ENCODE data around the gene NOL4L. TPM values are rescaled to one million over a fixed set of nuclear protein-coding genes. Genes with fewer than 3 reads are reported as not detected.

NOL4L gene
- total RNA-seq, 1 experiment from 2014 or later = 31.7 TPM

DNA sequence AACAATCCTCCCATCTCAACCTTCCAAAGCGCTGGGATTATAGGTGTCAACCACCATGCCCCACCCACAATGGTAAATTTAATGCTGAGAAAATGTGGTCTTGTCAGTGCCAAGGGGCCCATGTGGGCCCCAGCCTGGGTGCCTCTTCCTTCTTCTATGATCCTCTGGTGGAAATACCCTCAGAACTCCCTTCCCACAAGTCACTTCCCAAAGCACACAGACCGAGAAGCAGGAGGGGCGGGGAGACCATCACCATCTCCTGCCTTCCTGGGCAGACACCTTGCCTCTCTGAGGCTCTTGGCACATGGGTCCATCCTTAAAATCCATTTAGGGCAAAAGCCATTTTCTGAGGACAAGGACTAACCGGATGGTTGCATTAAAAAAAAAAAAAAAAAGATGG, 59.0 kb downstream of the NOL4L start:
- DNase-seq = no peak
- Histone ChIP-seq H3K4me1 (ENCODE audit: insufficient read depth, low read length) (no peaks in the 10 kb centered on the region), H2BK5ac (ENCODE audit: insufficient read length, low read length) (no peak overlapping the region), H2BK120ac (ENCODE audit: low read depth, low read length, poor library complexity, severe bottlenecking) (no peak overlapping the region), H2BK15ac (ENCODE audit: low read depth, low read length) (no peak overlapping the region), H3K23ac (ENCODE audit: insufficient read length, low read depth, low read length) (no peak overlapping the region), H2AK5ac (ENCODE audit: insufficient read length, low read length) (no peak overlapping the region), H2BK20ac (ENCODE audit: low read depth, low read length, poor library complexity, severe bottlenecking) (no peak overlapping the region), H3K23me2 (ENCODE audit: insufficient read length, low read depth, low read length, poor library complexity, severe bottlenecking) (no peaks in the 10 kb centered on the region), H3T11ph (ENCODE audit: low read length) (no peak overlapping the region), H4K91ac (ENCODE audit: insufficient read length, low read depth, low read length) (no peak overlapping the region), H3K79me1 (ENCODE audit: insufficient read depth, low read depth, low read length, poor library complexity, severe bottlenecking) (no peaks in the 10 kb centered on the region), H3K27ac (ENCODE audit: insufficient read length, low read depth, low read length) (no peak overlapping the region), H3K9me3 (ENCODE audit: control insufficient read depth, low read depth, low read length) (no peaks in the 10 kb centered on the region), H3K27me3 (ENCODE audit: insufficient read depth, low read length) (no peaks in the 10 kb centered on the region), H4K20me1 (ENCODE audit: control insufficient read depth, insufficient read depth, insufficient read length) (no peaks in the 10 kb centered on the region), H3K4me2 (ENCODE audit: insufficient read depth, insufficient read length, low read length) (no peak overlapping the region), H4K8ac (replicated peaks; ENCODE audit: insufficient read length, low read depth, low read length) (no peak overlapping the region), H2AFZ (ENCODE audit: low read length) (no peak overlapping the region), H3K14ac (ENCODE audit: insufficient read depth, low read length) (no peak overlapping the region), H4K5ac (ENCODE audit: insufficient read length, low read depth, low read length) (no peak overlapping the region), H3K79me2 (ENCODE audit: insufficient read depth, low read length) (no peaks in the 10 kb centered on the region), H2BK12ac (ENCODE audit: insufficient read length, low read depth, low read length) (no peak overlapping the region), H3K9ac (ENCODE audit: extremely low read depth, insufficient read length, low read length) (no peak overlapping the region), H3K4ac (ENCODE audit: low read depth, low read length) (no peak overlapping the region), H3K56ac (ENCODE audit: insufficient read length, low read depth, low read length) (no peak overlapping the region), H3K18ac (ENCODE audit: insufficient read length, low read depth, low read length) (no peak overlapping the region)
- Mint-ChIP-seq H3K4me3 (no peak overlapping the region), H3K9me3 (no peaks in the 10 kb centered on the region), H3K27ac (no peak overlapping the region), H3K36me3 (ENCODE audit: insufficient read depth in 1 of 3, low read depth in 3 of 3) (no peaks in the 10 kb centered on the region), H3K4me1 (peaks cover 14 to 26% of the 10 kb centered on the region in 2 experiments), H3K27me3 (ENCODE audit: low read depth) (peaks cover 43% of the 10 kb centered on the region)
- TF ChIP-seq, protein P1, sequence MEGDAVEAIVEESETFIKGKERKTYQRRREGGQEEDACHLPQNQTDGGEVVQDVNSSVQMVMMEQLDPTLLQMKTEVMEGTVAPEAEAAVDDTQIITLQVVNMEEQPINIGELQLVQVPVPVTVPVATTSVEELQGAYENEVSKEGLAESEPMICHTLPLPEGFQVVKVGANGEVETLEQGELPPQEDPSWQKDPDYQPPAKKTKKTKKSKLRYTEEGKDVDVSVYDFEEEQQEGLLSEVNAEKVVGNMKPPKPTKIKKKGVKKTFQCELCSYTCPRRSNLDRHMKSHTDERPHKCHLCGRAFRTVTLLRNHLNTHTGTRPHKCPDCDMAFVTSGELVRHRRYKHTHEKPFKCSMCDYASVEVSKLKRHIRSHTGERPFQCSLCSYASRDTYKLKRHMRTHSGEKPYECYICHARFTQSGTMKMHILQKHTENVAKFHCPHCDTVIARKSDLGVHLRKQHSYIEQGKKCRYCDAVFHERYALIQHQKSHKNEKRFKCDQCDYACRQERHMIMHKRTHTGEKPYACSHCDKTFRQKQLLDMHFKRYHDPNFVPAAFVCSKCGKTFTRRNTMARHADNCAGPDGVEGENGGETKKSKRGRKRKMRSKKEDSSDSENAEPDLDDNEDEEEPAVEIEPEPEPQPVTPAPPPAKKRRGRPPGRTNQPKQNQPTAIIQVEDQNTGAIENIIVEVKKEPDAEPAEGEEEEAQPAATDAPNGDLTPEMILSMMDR (conservative IDR thresholded peaks at IDR 0.05) = no peak
- WGBS (ENCODE audit: extremely low coverage, insufficient read length, low lambda C conversion rate) = no CpG with 5 or more reads among the region's 4 CpGs
